ENCODE measurements around the gene NRARP.

DNA sequence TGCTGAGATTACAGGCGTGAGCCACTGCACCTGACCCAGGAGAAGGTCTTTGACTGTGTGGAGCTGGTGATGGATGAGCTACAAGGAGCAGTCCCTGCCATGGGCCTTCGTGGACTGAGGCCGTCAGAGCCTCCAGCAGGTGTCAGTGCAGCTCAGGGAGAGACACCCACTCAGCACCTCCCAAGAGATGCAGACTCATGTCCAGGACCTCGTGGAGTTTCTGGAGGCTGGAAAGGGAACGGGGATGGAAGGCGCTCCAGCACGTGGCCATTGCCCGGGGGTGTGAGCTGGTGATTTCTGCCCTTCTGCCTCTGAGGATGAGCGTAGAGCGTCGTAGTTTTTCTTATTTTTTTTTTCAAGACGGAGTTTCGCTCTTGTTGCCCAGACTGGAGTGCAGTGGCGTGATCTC, 15.1 kb downstream of the NRARP start:
- TF ChIP-seq, protein P1, sequence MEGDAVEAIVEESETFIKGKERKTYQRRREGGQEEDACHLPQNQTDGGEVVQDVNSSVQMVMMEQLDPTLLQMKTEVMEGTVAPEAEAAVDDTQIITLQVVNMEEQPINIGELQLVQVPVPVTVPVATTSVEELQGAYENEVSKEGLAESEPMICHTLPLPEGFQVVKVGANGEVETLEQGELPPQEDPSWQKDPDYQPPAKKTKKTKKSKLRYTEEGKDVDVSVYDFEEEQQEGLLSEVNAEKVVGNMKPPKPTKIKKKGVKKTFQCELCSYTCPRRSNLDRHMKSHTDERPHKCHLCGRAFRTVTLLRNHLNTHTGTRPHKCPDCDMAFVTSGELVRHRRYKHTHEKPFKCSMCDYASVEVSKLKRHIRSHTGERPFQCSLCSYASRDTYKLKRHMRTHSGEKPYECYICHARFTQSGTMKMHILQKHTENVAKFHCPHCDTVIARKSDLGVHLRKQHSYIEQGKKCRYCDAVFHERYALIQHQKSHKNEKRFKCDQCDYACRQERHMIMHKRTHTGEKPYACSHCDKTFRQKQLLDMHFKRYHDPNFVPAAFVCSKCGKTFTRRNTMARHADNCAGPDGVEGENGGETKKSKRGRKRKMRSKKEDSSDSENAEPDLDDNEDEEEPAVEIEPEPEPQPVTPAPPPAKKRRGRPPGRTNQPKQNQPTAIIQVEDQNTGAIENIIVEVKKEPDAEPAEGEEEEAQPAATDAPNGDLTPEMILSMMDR (IDR thresholded peaks at IDR 0.05; ENCODE audit: low read depth, low read length), result peak; percentile 78
- no peak for TF ChIP-seq EZH2phosphoT487 (IDR thresholded peaks at IDR 0.05; ENCODE audit: low read depth)
